ENCODE data around the gene DTNB.

- TF ChIP-seq CTCF (IDR thresholded peaks at IDR 0.05; ENCODE audit: insufficient read depth, low read length, poor library complexity, severe bottlenecking) (no peak), EZH2phosphoT487 (conservative IDR thresholded peaks at IDR 0.05; ENCODE audit: low read length) (no peak)
These were observed 199.5 kb downstream of the DTNB start for GRCh38 chr2:25473758-25474340.
